ENCODE data around the gene PNKP.
A peak's percentile ranks its signal among the peaks of the same experiment; 100 is the strongest.

PNKP gene

GRCh38 chr19:49904136-49904535 is 36.8 kb upstream of the PNKP start:
- H3K9me3 ChIP-seq (ENCODE audit: control insufficient read depth, insufficient read depth, low read length), result no peaks in the 10 kb centered on the region
- H3K4me3 ChIP-seq (ENCODE audit: low read length), result no peak overlapping the region
- H3K27me3 ChIP-seq (ENCODE audit: control insufficient read depth, insufficient read depth, low read length), result no peaks in the 10 kb centered on the region
- DNase-seq (ENCODE audit: low read depth, low spot score), result no peak
- H3K36me3 ChIP-seq (ENCODE audit: control insufficient read depth, insufficient read depth, low read length), result peaks cover 9% of the 10 kb centered on the region
- H3K27ac ChIP-seq (ENCODE audit: low read length), result no peak overlapping the region
- H3K4me1 ChIP-seq (ENCODE audit: control insufficient read depth, insufficient read depth, low read length), result peaks cover 2% of the 10 kb centered on the region; the same call in 1 of the 2 replicates
- no CpG with 5 or more reads among the region's 6 CpGs for WGBS (ENCODE audit: insufficient coverage, insufficient read length)

- Histone ChIP-seq H3K4me1 (ENCODE audit: control insufficient read depth, insufficient read depth, low read length) (no peaks in the 10 kb centered on the region), H3K27me3 (ENCODE audit: control insufficient read depth, insufficient read depth, low read length) (no peaks in the 10 kb centered on the region), H3K9me3 (ENCODE audit: control insufficient read depth, insufficient read depth, low read length) (no peaks in the 10 kb centered on the region), H3K27ac (ENCODE audit: low read length) (no peak within 1 kb of the TSS), H3K36me3 (ENCODE audit: control insufficient read depth, insufficient read depth, low read length) (no peaks in the 10 kb centered on the region), H3K4me3 (ENCODE audit: low read length) (no peak within 1 kb of the TSS)
- no CpG with 5 or more reads among the region's 20 CpGs for WGBS (ENCODE audit: insufficient coverage, insufficient read length)
- no peak for DNase-seq (ENCODE audit: low read depth, low spot score)
Observed at GRCh38 chr19:49896863-49897621, 29.7 kb upstream of the PNKP start, which contains the start of gene IL4I1. Gene IL4I1 (minus strand): TSS chr19:49896887. CDS start chr19:49896160, 727 bp downstream.

- no peaks in the 10 kb centered on the region for H3K9me3 ChIP-seq (ENCODE audit: control insufficient read depth, insufficient read depth, low read length)
- no peak overlapping the region for H3K4me3 ChIP-seq (ENCODE audit: low read length)
- DNase-seq (ENCODE audit: low read depth, low spot score), result no peak
- no CpG with 5 or more reads among the region's 17 CpGs for whole genome bisulfite sequencing (ENCODE audit: insufficient coverage, insufficient read length)
- H3K36me3 ChIP-seq (ENCODE audit: control insufficient read depth, insufficient read depth, low read length), result no peaks in the 10 kb centered on the region
- H3K4me1 ChIP-seq (ENCODE audit: control insufficient read depth, insufficient read depth, low read length), result peaks cover 2% of the 10 kb centered on the region; the same call in 1 of the 2 replicates
- H3K27me3 ChIP-seq (ENCODE audit: control insufficient read depth, insufficient read depth, low read length), result no peaks in the 10 kb centered on the region
- no peak overlapping the region for H3K27ac ChIP-seq (ENCODE audit: low read length)
Observed at GRCh38 chr19:49895566-49896297, 28.4 kb upstream of the PNKP start.

GRCh38 chr19:49894879-49895565 is 27.6 kb upstream of the PNKP start:
- Histone ChIP-seq H3K4me3 (ENCODE audit: low read length) (no peak overlapping the region), H3K9me3 (ENCODE audit: control insufficient read depth, insufficient read depth, low read length) (no peaks in the 10 kb centered on the region), H3K4me1 (ENCODE audit: control insufficient read depth, insufficient read depth, low read length) (peaks cover 2% of the 10 kb centered on the region; the same call in 1 of the 2 replicates), H3K27me3 (ENCODE audit: control insufficient read depth, insufficient read depth, low read length) (no peaks in the 10 kb centered on the region), H3K36me3 (ENCODE audit: control insufficient read depth, insufficient read depth, low read length) (no peaks in the 10 kb centered on the region), H3K27ac (ENCODE audit: low read length) (no peak overlapping the region)
- no CpG with 5 or more reads among the region's 17 CpGs for whole genome bisulfite sequencing (ENCODE audit: insufficient coverage, insufficient read length)
- DNase-seq (ENCODE audit: low read depth, low spot score), result no peak

GRCh38 chr19:49894011-49894664 is 26.8 kb upstream of the PNKP start:
- no peak for DNase-seq (ENCODE audit: low read depth, low spot score)
- WGBS (ENCODE audit: insufficient coverage, insufficient read length), result no CpG with 5 or more reads among the region's 18 CpGs
- H3K4me3 ChIP-seq (ENCODE audit: low read length), result no peak overlapping the region
- no peaks in the 10 kb centered on the region for H3K27me3 ChIP-seq (ENCODE audit: control insufficient read depth, insufficient read depth, low read length)
- H3K36me3 ChIP-seq (ENCODE audit: control insufficient read depth, insufficient read depth, low read length), result no peaks in the 10 kb centered on the region
- H3K9me3 ChIP-seq (ENCODE audit: control insufficient read depth, insufficient read depth, low read length), result no peaks in the 10 kb centered on the region
- no peak overlapping the region for H3K27ac ChIP-seq (ENCODE audit: low read length)
- H3K4me1 ChIP-seq (ENCODE audit: control insufficient read depth, insufficient read depth, low read length), result peaks cover 2% of the 10 kb centered on the region; the same call in 1 of the 2 replicates

- no peak overlapping the region for H3K27ac ChIP-seq (ENCODE audit: low read length)
- no CpG with 5 or more reads among the region's 1 CpG for WGBS (ENCODE audit: insufficient coverage, insufficient read length)
- DNase-seq (ENCODE audit: low read depth, low spot score), result no peak
- no peak overlapping the region for H3K4me3 ChIP-seq (ENCODE audit: low read length)
- peaks cover 2% of the 10 kb centered on the region; the same call in 1 of the 2 replicates for H3K4me1 ChIP-seq (ENCODE audit: control insufficient read depth, insufficient read depth, low read length)
- no peaks in the 10 kb centered on the region for H3K27me3 ChIP-seq (ENCODE audit: control insufficient read depth, insufficient read depth, low read length)
- no peaks in the 10 kb centered on the region for H3K9me3 ChIP-seq (ENCODE audit: control insufficient read depth, insufficient read depth, low read length)
- H3K36me3 ChIP-seq (ENCODE audit: control insufficient read depth, insufficient read depth, low read length), result no peaks in the 10 kb centered on the region
Observed at GRCh38 chr19:49892716-49893115, 25.3 kb upstream of the PNKP start.

GRCh38 chr19:49891393-49891792 is 24.0 kb upstream of the PNKP start:
- no CpG with 5 or more reads among the region's 17 CpGs for WGBS (ENCODE audit: insufficient coverage, insufficient read length)
- H3K4me3 ChIP-seq (ENCODE audit: low read length), result no peak overlapping the region
- no peak for DNase-seq (ENCODE audit: low read depth, low spot score)
- H3K36me3 ChIP-seq (ENCODE audit: control insufficient read depth, insufficient read depth, low read length), result peaks cover 3% of the 10 kb centered on the region
- H3K27me3 ChIP-seq (ENCODE audit: control insufficient read depth, insufficient read depth, low read length), result no peaks in the 10 kb centered on the region
- H3K4me1 ChIP-seq (ENCODE audit: control insufficient read depth, insufficient read depth, low read length), result peaks cover 2% of the 10 kb centered on the region; the same call in 1 of the 2 replicates
- no peak overlapping the region for H3K27ac ChIP-seq (ENCODE audit: low read length)
- no peaks in the 10 kb centered on the region for H3K9me3 ChIP-seq (ENCODE audit: control insufficient read depth, insufficient read depth, low read length)

GRCh38 chr19:49890349-49891311 is 23.3 kb upstream of the PNKP start:
- no peak for DNase-seq (ENCODE audit: low read depth, low spot score)
- H3K36me3 ChIP-seq (ENCODE audit: control insufficient read depth, insufficient read depth, low read length), result peaks cover 3% of the 10 kb centered on the region
- H3K9me3 ChIP-seq (ENCODE audit: control insufficient read depth, insufficient read depth, low read length), result no peaks in the 10 kb centered on the region
- WGBS (ENCODE audit: insufficient coverage, insufficient read length), result no CpG with 5 or more reads among the region's 69 CpGs
- H3K4me1 ChIP-seq (ENCODE audit: control insufficient read depth, insufficient read depth, low read length), result peaks cover 2% of the 10 kb centered on the region; the same call in 1 of the 2 replicates
- no peak overlapping the region for H3K27ac ChIP-seq (ENCODE audit: low read length)
- peak overlapping the region; percentile 43; the same call in 1 of the 2 replicates for H3K4me3 ChIP-seq (ENCODE audit: low read length)
- no peaks in the 10 kb centered on the region for H3K27me3 ChIP-seq (ENCODE audit: control insufficient read depth, insufficient read depth, low read length)

GRCh38 chr19:49889687-49890348 is 22.4 kb upstream of the PNKP start:
- no CpG with 5 or more reads among the region's 71 CpGs for WGBS (ENCODE audit: insufficient coverage, insufficient read length)
- DNase-seq (ENCODE audit: low read depth, low spot score), result no peak
- peaks cover 4% of the 10 kb centered on the region for H3K36me3 ChIP-seq (ENCODE audit: control insufficient read depth, insufficient read depth, low read length)
- H3K27ac ChIP-seq (ENCODE audit: low read length), result no peak overlapping the region
- no peaks in the 10 kb centered on the region for H3K9me3 ChIP-seq (ENCODE audit: control insufficient read depth, insufficient read depth, low read length)
- peak overlapping the region; percentile 43; the same call in 1 of the 2 replicates for H3K4me3 ChIP-seq (ENCODE audit: low read length)
- peaks cover 2% of the 10 kb centered on the region; the same call in 1 of the 2 replicates for H3K4me1 ChIP-seq (ENCODE audit: control insufficient read depth, insufficient read depth, low read length)
- H3K27me3 ChIP-seq (ENCODE audit: control insufficient read depth, insufficient read depth, low read length), result no peaks in the 10 kb centered on the region

All from iPS DF 6.9 (cell line).